ENCODE data around the gene NAT9. TPM values are rescaled to one million over a fixed set of nuclear protein-coding genes. Genes with fewer than 3 reads are reported as not detected.

Gene NAT9
- total RNA-seq, 4 donors from 2014 or later, result 15.1 to 35.9 (median 24.2) TPM

DNA sequence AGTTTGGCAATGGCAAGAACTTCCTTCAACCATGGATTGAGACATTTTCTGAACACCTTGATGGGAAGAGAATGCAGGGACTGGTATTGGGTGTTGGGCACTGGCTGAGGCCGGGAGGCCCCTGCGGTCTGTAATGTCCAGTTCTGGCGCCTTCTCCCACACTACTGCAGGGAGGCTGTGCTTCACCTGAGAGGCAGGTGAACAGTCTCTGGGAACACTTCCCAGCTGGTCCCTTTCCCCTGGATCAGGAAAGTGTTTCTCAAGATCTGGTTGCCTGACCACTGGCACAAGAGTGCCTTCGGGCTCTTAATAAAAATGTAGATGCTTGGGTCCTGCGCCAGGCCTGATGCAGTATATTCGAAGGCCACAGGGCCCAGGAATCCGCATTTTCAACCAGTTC lies 28.5 kb upstream of the NAT9 start:
- no peak for ATAC-seq (ENCODE audit: low FRiP score)
- no peak for DNase-seq (ENCODE audit: low spot score)
- TF ChIP-seq, protein P1, sequence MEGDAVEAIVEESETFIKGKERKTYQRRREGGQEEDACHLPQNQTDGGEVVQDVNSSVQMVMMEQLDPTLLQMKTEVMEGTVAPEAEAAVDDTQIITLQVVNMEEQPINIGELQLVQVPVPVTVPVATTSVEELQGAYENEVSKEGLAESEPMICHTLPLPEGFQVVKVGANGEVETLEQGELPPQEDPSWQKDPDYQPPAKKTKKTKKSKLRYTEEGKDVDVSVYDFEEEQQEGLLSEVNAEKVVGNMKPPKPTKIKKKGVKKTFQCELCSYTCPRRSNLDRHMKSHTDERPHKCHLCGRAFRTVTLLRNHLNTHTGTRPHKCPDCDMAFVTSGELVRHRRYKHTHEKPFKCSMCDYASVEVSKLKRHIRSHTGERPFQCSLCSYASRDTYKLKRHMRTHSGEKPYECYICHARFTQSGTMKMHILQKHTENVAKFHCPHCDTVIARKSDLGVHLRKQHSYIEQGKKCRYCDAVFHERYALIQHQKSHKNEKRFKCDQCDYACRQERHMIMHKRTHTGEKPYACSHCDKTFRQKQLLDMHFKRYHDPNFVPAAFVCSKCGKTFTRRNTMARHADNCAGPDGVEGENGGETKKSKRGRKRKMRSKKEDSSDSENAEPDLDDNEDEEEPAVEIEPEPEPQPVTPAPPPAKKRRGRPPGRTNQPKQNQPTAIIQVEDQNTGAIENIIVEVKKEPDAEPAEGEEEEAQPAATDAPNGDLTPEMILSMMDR (IDR thresholded peaks at IDR 0.05), result no peak

DNA sequence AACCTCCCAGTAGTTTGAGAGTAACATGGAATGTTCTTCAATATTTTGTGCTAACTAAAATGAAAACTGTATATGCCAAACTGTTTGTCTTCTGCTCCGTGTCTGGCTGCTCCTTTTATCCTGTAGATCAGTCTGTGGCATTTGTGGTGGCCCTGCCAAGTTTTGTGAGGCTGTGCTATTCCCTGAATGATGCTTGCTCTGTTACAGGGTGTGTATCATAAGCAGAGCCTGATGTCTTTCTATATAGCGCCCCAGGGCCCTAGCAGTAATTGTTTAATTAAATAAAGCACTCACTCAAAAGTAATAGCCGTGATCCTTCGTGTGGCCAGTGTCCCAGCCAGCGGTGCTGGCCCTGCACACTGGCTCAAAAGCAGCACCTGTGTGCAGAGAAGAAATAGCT lies 27.8 kb upstream of the NAT9 start:
- TF ChIP-seq, protein P1 (IDR thresholded peaks at IDR 0.05), result no peak
- no peak for DNase-seq (ENCODE audit: low spot score)
- ATAC-seq (ENCODE audit: low FRiP score), result no peak

DNA sequence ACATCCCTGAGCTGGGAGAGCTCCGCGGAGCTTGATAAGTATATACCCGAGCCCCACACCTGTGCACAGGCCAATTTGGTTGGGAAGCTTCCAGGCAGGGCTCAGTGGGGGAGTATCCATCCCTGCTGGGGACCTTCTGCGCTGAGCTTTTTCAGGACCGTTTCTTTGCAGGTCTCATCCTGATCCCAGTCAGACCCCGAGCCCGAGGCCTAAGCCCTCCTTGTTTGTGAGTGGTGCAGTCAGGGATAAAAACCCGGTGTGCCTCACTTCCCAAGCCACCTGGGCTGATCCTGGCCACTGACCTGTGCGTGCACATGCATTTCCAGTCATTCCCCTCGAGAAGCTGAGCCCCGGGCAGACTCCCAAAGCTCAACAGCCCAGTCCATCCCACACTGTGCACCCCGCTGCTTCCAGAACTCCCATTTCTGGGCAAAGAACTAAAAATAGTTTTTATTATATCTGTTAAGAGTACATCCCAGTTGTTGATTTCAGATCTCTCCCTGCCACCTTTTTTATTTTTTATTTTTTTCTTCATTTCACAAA lies 27.3 kb upstream of the NAT9 start:
- TF ChIP-seq, protein P1 (IDR thresholded peaks at IDR 0.05), result no peak
- DNase-seq (ENCODE audit: low spot score), result no peak
- no peak for ATAC-seq (ENCODE audit: low FRiP score)

DNA sequence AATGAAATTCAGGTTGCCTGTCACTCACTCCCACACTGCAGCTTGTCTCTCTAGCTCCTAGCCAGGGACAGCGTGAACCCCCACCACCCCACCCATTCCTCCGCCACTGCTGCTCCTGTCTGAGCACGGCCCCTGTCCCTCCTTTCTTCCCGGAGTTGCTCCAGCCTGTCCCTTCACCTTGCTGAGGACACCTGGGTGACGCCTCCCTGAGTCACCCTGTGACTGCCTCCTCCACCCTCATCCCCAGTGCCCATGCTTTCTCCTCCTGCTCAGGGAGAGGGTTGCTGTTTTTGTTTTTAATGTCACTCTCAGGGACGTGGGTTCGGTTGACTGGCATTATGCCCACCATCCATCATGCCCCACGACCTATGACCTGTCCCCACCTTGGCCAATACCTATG lies 25.8 kb upstream of the NAT9 start:
- TF ChIP-seq, protein P1 (IDR thresholded peaks at IDR 0.05), result no peak
- ATAC-seq (ENCODE audit: low FRiP score) (no peak), DNase-seq (ENCODE audit: low spot score) (no peak)

DNA sequence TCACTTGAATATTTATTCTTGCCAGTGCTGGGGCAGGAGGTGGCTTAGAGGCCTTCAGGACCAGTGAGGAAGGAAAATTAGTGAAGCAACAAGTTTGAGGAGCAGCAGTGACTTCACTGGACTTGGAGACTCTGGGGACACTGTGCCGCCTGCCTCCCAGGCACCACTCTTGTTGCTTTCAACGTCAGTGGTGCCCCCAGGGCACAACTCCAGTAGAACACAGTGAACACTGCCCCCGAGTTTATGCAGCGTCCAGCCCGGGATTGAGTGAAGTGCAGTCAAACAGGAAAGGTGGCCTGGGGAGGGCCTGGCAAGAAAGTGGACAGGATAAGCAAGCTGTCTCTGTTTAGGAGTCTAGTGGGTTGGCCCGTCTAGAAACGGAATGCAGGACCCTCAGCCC lies 24.4 kb upstream of the NAT9 start:
- DNase-seq (ENCODE audit: low spot score), result no peak
- TF ChIP-seq, protein P1 (IDR thresholded peaks at IDR 0.05), result no peak
- ATAC-seq (ENCODE audit: low FRiP score), result no peak

DNA sequence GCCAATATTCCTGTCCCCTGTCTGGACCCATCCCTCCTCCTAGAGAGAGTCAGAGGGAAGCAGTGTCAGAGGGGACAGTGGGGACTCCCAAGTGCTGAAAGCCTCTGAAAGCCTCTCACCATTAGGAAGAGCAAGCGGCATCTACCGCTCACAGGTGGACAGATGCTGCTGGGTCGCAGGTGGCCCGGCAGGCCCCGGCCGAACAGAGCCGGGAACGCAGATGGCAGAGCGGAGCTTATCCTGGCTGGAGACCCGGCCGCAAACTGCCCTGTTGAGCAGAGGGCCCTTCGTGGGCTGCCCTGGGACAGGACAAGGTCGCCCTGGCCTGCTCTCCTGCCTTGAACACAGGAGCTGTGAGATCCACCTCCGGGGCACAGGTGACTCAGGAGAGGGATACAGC lies 23.0 kb upstream of the NAT9 start:
- TF ChIP-seq, protein P1 (IDR thresholded peaks at IDR 0.05), result no peak
- no peak for ATAC-seq (ENCODE audit: low FRiP score)
- DNase-seq (ENCODE audit: low spot score), result no peak

DNA sequence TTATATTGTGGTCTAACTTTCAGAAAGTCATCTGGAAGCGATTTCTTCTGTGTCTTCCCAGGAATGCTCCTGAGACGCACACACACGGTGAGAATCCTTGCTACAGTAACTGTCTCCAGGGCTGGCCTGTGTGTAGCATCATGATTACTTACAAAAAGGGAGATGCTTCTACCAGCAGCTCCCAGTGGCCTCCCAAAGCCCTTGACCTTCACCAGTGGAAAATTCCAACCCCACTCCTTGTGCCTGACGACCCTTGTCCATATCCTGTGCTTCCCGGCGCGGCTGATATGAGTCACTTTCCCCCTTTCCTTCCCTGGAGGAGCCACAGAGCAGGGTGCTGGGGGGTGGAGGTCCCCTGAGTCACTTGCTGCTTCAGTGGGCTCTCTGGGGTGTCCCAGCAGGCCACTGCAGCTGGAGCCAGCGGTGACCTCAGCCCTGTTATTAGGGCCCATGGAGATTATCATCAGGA lies 22.1 kb upstream of the NAT9 start:
- no peak for ATAC-seq (ENCODE audit: low FRiP score)
- no peak for DNase-seq (ENCODE audit: low spot score)
- TF ChIP-seq, protein P1 (IDR thresholded peaks at IDR 0.05), result no peak
